GM21576 (cell line): ENCODE measurements around the gene DERL3.
"Not testable (repeated sequence)": the region's sequence is repeated elsewhere in the genome, so short reads cannot be mapped to it uniquely, and the experiment has no call there.

Experiments
- ATAC-seq: cut with Tn5 transposase; IDR thresholded peaks from one replicate; pipeline ENCODE4 v1.9.1; 2021; ENCODE audit warnings: mild to moderate bottlenecking, moderate library complexity; ENCODE audit not compliant: unreplicated experiment

DERL3 gene

GRCh38 chr22:23838681-23839468, at the start of gene DERL3:
Gene DERL3, minus strand, starts transcription at chr22:23839006. Its CDS starts 19 bp downstream, at chr22:23838987.
- ATAC-seq: peak; percentile 83

- ATAC-seq: no peak
Measured at GRCh38 chr22:23884140-23884539, 45.3 kb upstream of the DERL3 start.

GRCh38 chr22:23883658-23884057, 44.9 kb upstream of the DERL3 start:
- ATAC-seq: no peak

- ATAC-seq: no peak
Measured at GRCh38 chr22:23882370-23882769, 43.6 kb upstream of the DERL3 start.

GRCh38 chr22:23878219-23878618, 39.4 kb upstream of the DERL3 start:
- ATAC-seq: no peak

- ATAC-seq: no peak
Measured at GRCh38 chr22:23877566-23877965, 38.8 kb upstream of the DERL3 start.

GRCh38 chr22:23875801-23876200, 37.0 kb upstream of the DERL3 start:
- no peak for ATAC-seq

- ATAC-seq: no peak
Measured at GRCh38 chr22:23874871-23875270, 36.1 kb upstream of the DERL3 start.

GRCh38 chr22:23868580-23868979, 29.8 kb upstream of the DERL3 start:
- ATAC-seq: no peak

- ATAC-seq: not testable (repeated sequence)
Measured at GRCh38 chr22:23864499-23865154, 25.8 kb upstream of the DERL3 start.

GRCh38 chr22:23862103-23862502, 23.3 kb upstream of the DERL3 start:
- ATAC-seq: no peak

GRCh38 chr22:23860187-23860586, 21.4 kb upstream of the DERL3 start:
- ATAC-seq: not testable (repeated sequence)

GRCh38 chr22:23859201-23859600, 20.4 kb upstream of the DERL3 start:
- no peak for ATAC-seq

- ATAC-seq: no peak
Measured at GRCh38 chr22:23858484-23858815, 19.6 kb upstream of the DERL3 start.

GRCh38 chr22:23857606-23858483, 19.0 kb upstream of the DERL3 start, which contains the start of gene SLC2A11:
Gene SLC2A11, plus strand, starts transcription at chr22:23857875. Its CDS starts 125 bp downstream, at chr22:23858000.
- ATAC-seq: peak; percentile 89

- peak; percentile 28 for ATAC-seq
Measured at GRCh38 chr22:23856721-23857605, 18.2 kb upstream of the DERL3 start.

- ATAC-seq: no peak
Measured at GRCh38 chr22:23850136-23850611, 11.4 kb upstream of the DERL3 start.

GRCh38 chr22:23849009-23850006, 10.5 kb upstream of the DERL3 start:
- ATAC-seq: no peak
